Measurements from ENCODE around the gene C11orf71. TPM values are rescaled to one million over a fixed set of nuclear protein-coding genes. Genes with fewer than 3 reads are reported as not detected.

C11orf71 gene
- total RNA-seq, 1 experiment from 2014 or later, result 4.1 TPM

- DNase-seq (ENCODE audit: low spot score), result no peak
These were observed 658 bp downstream of the C11orf71 start for GRCh38 chr11:114399490-114400215.

GRCh38 chr11:114398303-114398920 is 1.9 kb downstream of the C11orf71 start:
- DNase-seq (ENCODE audit: low spot score), result no peak

- DNase-seq (ENCODE audit: low spot score), result no peak
These were observed 2.8 kb downstream of the C11orf71 start for GRCh38 chr11:114397349-114397982.

GRCh38 chr11:114396916-114397315 is 3.4 kb downstream of the C11orf71 start:
- no peak for DNase-seq (ENCODE audit: low spot score)

GRCh38 chr11:114395736-114396135 is 4.6 kb downstream of the C11orf71 start:
- DNase-seq (ENCODE audit: low spot score), result peak; percentile 29

GRCh38 chr11:114392735-114393667 is 7.3 kb downstream of the C11orf71 start:
- no peak for DNase-seq (ENCODE audit: low spot score)

GRCh38 chr11:114386545-114386944 is 13.8 kb downstream of the C11orf71 start:
- no peak for DNase-seq (ENCODE audit: low spot score)

GRCh38 chr11:114386131-114386530 is 14.2 kb downstream of the C11orf71 start:
- DNase-seq (ENCODE audit: low spot score), result no peak

- no peak for DNase-seq (ENCODE audit: low spot score)
These were observed 15.8 kb downstream of the C11orf71 start for GRCh38 chr11:114384487-114384886.

GRCh38 chr11:114382509-114382908 is 17.8 kb downstream of the C11orf71 start:
- no peak for DNase-seq (ENCODE audit: low spot score)

GRCh38 chr11:114379394-114380069 is 20.8 kb downstream of the C11orf71 start:
- DNase-seq (ENCODE audit: low spot score), result no peak

GRCh38 chr11:114377612-114378267 is 22.6 kb downstream of the C11orf71 start:
- DNase-seq (ENCODE audit: low spot score), result peak; percentile 79

GRCh38 chr11:114375052-114375451 is 25.3 kb downstream of the C11orf71 start:
- peak; percentile 53 for DNase-seq (ENCODE audit: low spot score)

- no peak for DNase-seq (ENCODE audit: low spot score)
These were observed 31.2 kb downstream of the C11orf71 start for GRCh38 chr11:114368918-114369680.

- DNase-seq (ENCODE audit: low spot score), result no peak
These were observed 32.9 kb downstream of the C11orf71 start for GRCh38 chr11:114367244-114367957.

GRCh38 chr11:114366331-114367243 is 33.7 kb downstream of the C11orf71 start:
- DNase-seq (ENCODE audit: low spot score), result peak; percentile 84

GRCh38 chr11:114362958-114363357 is 37.4 kb downstream of the C11orf71 start:
- DNase-seq (ENCODE audit: low spot score), result no peak

- DNase-seq (ENCODE audit: low spot score), result no peak
These were observed 38.0 kb downstream of the C11orf71 start for GRCh38 chr11:114362326-114362725.

Measured in A172 (cell line).